Measurements from ENCODE around the gene OR10H5. TPM values are rescaled to one million over a fixed set of nuclear protein-coding genes. Genes with fewer than 3 reads are reported as not detected.

Gene OR10H5, protein sequence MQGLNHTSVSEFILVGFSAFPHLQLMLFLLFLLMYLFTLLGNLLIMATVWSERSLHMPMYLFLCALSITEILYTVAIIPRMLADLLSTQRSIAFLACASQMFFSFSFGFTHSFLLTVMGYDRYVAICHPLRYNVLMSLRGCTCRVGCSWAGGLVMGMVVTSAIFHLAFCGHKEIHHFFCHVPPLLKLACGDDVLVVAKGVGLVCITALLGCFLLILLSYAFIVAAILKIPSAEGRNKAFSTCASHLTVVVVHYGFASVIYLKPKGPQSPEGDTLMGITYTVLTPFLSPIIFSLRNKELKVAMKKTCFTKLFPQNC
- total RNA-seq = not detected in 2 replicates

DNA sequence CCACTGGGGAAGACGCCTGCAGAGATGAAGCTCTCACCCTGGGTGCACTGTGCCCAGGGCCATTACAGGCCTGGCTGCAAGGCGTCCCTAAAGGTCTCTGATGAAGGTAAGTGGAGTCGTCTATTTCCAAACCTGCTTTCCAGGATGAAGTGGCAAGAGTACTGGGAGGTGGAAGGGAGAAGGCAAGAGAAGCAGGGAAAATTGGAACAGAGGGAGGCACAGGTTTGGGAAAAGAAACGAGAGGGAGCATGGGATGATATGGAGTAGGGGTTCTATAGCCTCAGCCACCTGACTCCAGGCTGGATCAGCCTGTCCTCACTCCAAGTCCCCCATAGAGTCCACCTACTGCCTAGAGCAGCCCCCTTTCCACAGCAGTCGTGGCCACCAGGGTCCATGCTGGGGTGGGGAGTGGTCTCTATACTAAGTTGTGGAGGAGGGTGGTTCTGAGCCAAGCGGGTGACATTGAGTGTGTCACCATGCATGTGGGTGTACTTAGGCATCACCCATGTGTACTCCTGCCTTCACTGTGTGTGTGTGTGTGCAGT lies at the start of gene OR10H5:
TSS of gene OR10H5 (plus strand) at position 51 of the 545 bp plus-strand sequence. CDS start 6,388 bp downstream, outside the sequence.

DNA sequence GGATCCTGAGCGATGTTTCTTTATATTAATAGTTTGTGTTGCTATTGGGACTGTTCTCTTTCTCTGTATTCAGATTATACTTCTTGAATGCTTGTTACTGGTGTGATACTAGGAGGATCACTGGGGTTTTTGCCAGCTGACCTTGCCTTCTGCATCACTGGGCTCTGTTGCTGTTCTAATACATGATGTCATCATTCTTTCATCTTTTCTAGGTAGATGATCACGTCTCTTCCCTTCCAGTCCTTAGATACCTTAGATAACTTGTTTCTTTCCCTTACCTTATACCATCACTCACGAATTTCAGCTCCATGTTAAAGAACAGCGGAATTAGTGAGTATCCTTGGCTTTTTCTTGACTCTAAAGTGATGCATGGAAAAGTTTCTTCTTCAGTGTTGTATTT lies 49.7 kb upstream of the OR10H5 start, which contains the start of gene OR10H3:
TSS of gene OR10H3 (plus strand) at position 264 of the 400 bp plus-strand sequence. CDS start 3,408 bp downstream, outside the sequence.

GRCh38 chr19:15815306-15815705 lies 27.8 kb downstream of the OR10H5 start, which contains the start of gene OR10H1:
Gene OR10H1 (minus strand): TSS chr19:15815664. CDS start chr19:15808037, 7,627 bp downstream.

Other genes starting within 250 kb of the OR10H5 start
- not detected in 2 replicates for gene CYP4F8, start 172.4 kb upstream of the OR10H5 start, total RNA-seq
- gene CYP4F3, start 146.8 kb upstream of the OR10H5 start, total RNA-seq = not detected in 2 replicates
- gene CYP4F12, start 114.6 kb upstream of the OR10H5 start, total RNA-seq = not detected in 2 replicates
- gene OR10H2, start 59.6 kb upstream of the OR10H5 start, total RNA-seq = not detected in 2 replicates
- gene OR10H3, start 49.7 kb upstream of the OR10H5 start, total RNA-seq = not detected in 2 replicates
- gene OR10H1, start 28.0 kb downstream of the OR10H5 start, total RNA-seq = not detected in 2 replicates
- not detected in 2 replicates for gene CYP4F2, start 110.4 kb downstream of the OR10H5 start, total RNA-seq
- under 0.01 TPM in 1 of 2 replicates, not detected in the other for gene CYP4F11, start 146.9 kb downstream of the OR10H5 start, total RNA-seq
- not detected in 2 replicates for gene OR10H4, start 161.3 kb downstream of the OR10H5 start, total RNA-seq